Panc1 (cell line): Measurements from ENCODE around the gene SCG2. TPM values are rescaled to one million over a fixed set of nuclear protein-coding genes. Genes with fewer than 3 reads are reported as not detected.

Source experiments
- ATAC-seq: fragments of 200-7000 bp; cut with Tn5 transposase; 2 replicates; pipeline ENCODE4 v1.9.1; 2020; ENCODE audit warnings: mild to moderate bottlenecking, moderate library complexity
- BruUV-seq: library from RNA; stranded (reverse); fragments of 400-500 nt; replicated peaks from 2 replicates; lab custom pipeline; 2021; lab: Mats Ljungman, UMichigan
- CTCF ChIA-PET: fragments of 300-600 bp; sonication (Branson Sonifier 250); formaldehyde crosslinking; loops from one replicate; lab custom pipeline; 2022; ENCODE audit warnings: antibody characterized with exemption; lab: Charles Lee
- POLR2A ChIA-PET: fragments of 300-600 bp; sonication (Branson Sonifier 250); formaldehyde crosslinking; loops from one replicate; lab custom pipeline; 2022; ENCODE audit warnings: antibody characterized with exemption; lab: Charles Lee
- DNase-seq: peaks from one replicate; pipeline ENCODE4 v3.0.0-alpha.2; 2010; ENCODE audit warnings: low read depth, low spot score
- H3K27ac ChIP-seq: 2 replicates; pipeline ENCODE4 v1.5.1; 2011; ENCODE audit warnings: mild to moderate bottlenecking, low read length, inconsistent platforms
- H3K27me3 ChIP-seq: fragments of 200-500 bp; sonication (Bioruptor generic); 2 replicates; pipeline ENCODE4 v1.6.0; 2014; ENCODE audit warnings: low read length, inconsistent platforms; ENCODE audit not compliant: control insufficient read depth, insufficient read depth
- H3K36me3 ChIP-seq: fragments of 200-500 bp; sonication (Bioruptor generic); 2 replicates; pipeline ENCODE4 v1.5.1; 2014; ENCODE audit warnings: inconsistent platforms, mild to moderate bottlenecking, low read length, moderate library complexity; ENCODE audit not compliant: control insufficient read depth, insufficient read depth
- H3K4me1 ChIP-seq: 2 replicates; pipeline ENCODE4 v1.5.1; 2011; ENCODE audit warnings: inconsistent platforms, mild to moderate bottlenecking, low read length, moderate library complexity; ENCODE audit not compliant: control insufficient read depth, insufficient read depth
- H3K4me3 ChIP-seq, 2 experiments: 2 replicates each; pipeline ENCODE4 v1.5.1; 2011 to 2012; ENCODE audit warnings: low read depth in 2 of 2, low read length in 2 of 2, mild to moderate bottlenecking in 2 of 2, inconsistent platforms in 1 of 2, moderate library complexity in 1 of 2
- H3K9me3 ChIP-seq: fragments of 200-500 bp; sonication (Bioruptor generic); 2 replicates; pipeline ENCODE4 v1.5.1; 2014; ENCODE audit warnings: low read depth, mild to moderate bottlenecking, inconsistent platforms, low read length, moderate library complexity; ENCODE audit not compliant: control insufficient read depth, insufficient read depth
- CTCF ChIP-seq: fragments of 450-650 bp; IDR thresholded peaks from 2 replicates; pipeline ENCODE4 v1.5.1; 2017; ENCODE audit warnings: mild to moderate bottlenecking
- POLR2AphosphoS5 ChIP-seq: IDR thresholded peaks from 2 replicates; pipeline ENCODE4 v1.6.1; 2012; ENCODE audit warnings: mild to moderate bottlenecking, low read depth, low read length, moderate library complexity
- REST ChIP-seq, 2 experiments: IDR thresholded peaks; 2 replicates each; pipeline ENCODE4 v1.6.1; 2011 to 2012; ENCODE audit warnings: low read depth in 2 of 2, control low read depth in 1 of 2, low read length in 1 of 2, mild to moderate bottlenecking in 1 of 2, moderate library complexity in 1 of 2; ENCODE audit not compliant: insufficient read depth in 1 of 2
- SIN3A ChIP-seq: IDR thresholded peaks from 2 replicates; pipeline ENCODE4 v1.6.1; 2012; ENCODE audit warnings: low read depth, mild to moderate bottlenecking, low read length, moderate library complexity, borderline replicate concordance; ENCODE audit not compliant: insufficient read depth
- TCF7L2 ChIP-seq: IDR thresholded peaks from 2 replicates; pipeline ENCODE4 v1.6.1; 2011; ENCODE audit warnings: mild to moderate bottlenecking, low read depth, low read length, inconsistent platforms
- in situ Hi-C: cut with HindIII; loops from 2 replicates; pipeline ENCODE4 v1.10.0; 2016; ENCODE audit warnings: low sequenced_read_pairs, low pct_unique_long_range_greater_than_20kb
- intact Hi-C: fragments of 100-400 bp; cut with micrococcal nuclease; formaldehyde crosslinking; loops from one replicate; pipeline ENCODE4 v1.10.0; 2022; ENCODE audit not compliant: unreplicated experiment
- total RNA-seq: library from RNA; stranded (reverse); gene quantifications from one replicate; pipeline ENCODE4 v1.2.1, GENCODE V29; 2021; ENCODE audit not compliant: unreplicated experiment

Gene SCG2
- total RNA-seq, 1 experiment from 2014 or later: 1.7 TPM

- no peaks in the 10 kb centered on the region for H3K4me1 ChIP-seq
- CTCF ChIA-PET: no interaction called here
- no peaks in the 10 kb centered on the region for H3K9me3 ChIP-seq
Observed at GRCh38 chr2:223580951-223581350, 21.2 kb downstream of the SCG2 start.

GRCh38 chr2:223578846-223579245 is 23.3 kb downstream of the SCG2 start:
- DNase-seq: no peak
- Histone ChIP-seq H3K4me1 (no peaks in the 10 kb centered on the region), H3K4me3 (no peak overlapping the region), H3K36me3 (no peaks in the 10 kb centered on the region), H3K9me3 (no peaks in the 10 kb centered on the region), H3K27ac (no peak overlapping the region), H3K27me3 (no peaks in the 10 kb centered on the region)
- in situ Hi-C loops (no loop called here), intact Hi-C loops (no loop called here)
- TF ChIP-seq TCF7L2 (no peak), CTCF (no peak), SIN3A (no peak)
- CTCF ChIA-PET: no interaction called here
- POLR2A ChIA-PET: no interaction called here
- no TSS peak for BruUV-seq
- ATAC-seq: no peak

More at GRCh38 chr2:223580951-223581350, 21.2 kb downstream of the SCG2 start:
- intact Hi-C loops (no loop called here), in situ Hi-C loops (no loop called here)
- Histone ChIP-seq H3K27me3 (no peaks in the 10 kb centered on the region), H3K4me3 (no peak overlapping the region), H3K36me3 (no peaks in the 10 kb centered on the region), H3K27ac (no peak overlapping the region)
- POLR2A ChIA-PET: no interaction called here
- TF ChIP-seq CTCF (no peak), REST (IDR thresholded peaks at IDR 0.05; ENCODE audit: insufficient read depth in 1 of 2, low read depth in 2 of 2, low read length in 1 of 2) (no peak), TCF7L2 (no peak), SIN3A (no peak), POLR2AphosphoS5 (no peak)
- BruUV-seq: no TSS peak
- no peak for DNase-seq
- ATAC-seq: peak; percentile 70
